Prostate gland (tissue), 2 donors: ENCODE data around the gene TLCD4.

Source experiments
- CTCF ChIP-seq, 4 experiments: fragments of 200-600 bp in 2 of 4; fragments of 450-650 bp in 2 of 4; sonication (generic) in 2 of 4; IDR thresholded peaks; 1 replicate in 3 of 4; 2 replicates in 1 of 4; pipeline ENCODE4 v1.5.1; 2016 to 2019; ENCODE audit warnings: antibody characterized with exemption in 4 of 4, mild to moderate bottlenecking in 2 of 4, moderate library complexity in 2 of 4
- POLR2A ChIP-seq: fragments of 450-650 bp; IDR thresholded peaks from one replicate; pipeline ENCODE4 v1.6.1; 2016; ENCODE audit warnings: antibody characterized with exemption, mild to moderate bottlenecking
- POLR2AphosphoS5 ChIP-seq: sonication (generic); formaldehyde crosslinking; IDR thresholded peaks from one replicate; pipeline ENCODE4 v1.6.1; 2017; ENCODE audit warnings: antibody characterized with exemption

- TF ChIP-seq CTCF (IDR thresholded peaks at IDR 0.05) = no peak
- TF ChIP-seq POLR2A = no peak
- TF ChIP-seq POLR2AphosphoS5 = no peak
Observed at GRCh38 chr1:95113684-95114083, 3.5 kb upstream of the TLCD4 start.
